SU-DHL-6 (cell line): ENCODE measurements around the gene SPACA4.

Source experiments
- EZH2phosphoT487 ChIP-seq: fragments of 200-600 bp; sonication (generic), shearing (Covaris generic); conservative IDR thresholded peaks from 2 replicates; pipeline ENCODE4 v1.6.1; 2018; ENCODE audit warnings: mild to moderate bottlenecking, antibody characterized with exemption, low read length, moderate library complexity, mixed read lengths
- TF ChIP-seq, protein P1 (sequence below): fragments of 200-600 bp; sonication (generic); IDR thresholded peaks from one replicate; pipeline ENCODE4 v1.5.1; 2017; ENCODE audit warnings: antibody characterized with exemption, mild to moderate bottlenecking, low read length, moderate library complexity; ENCODE audit not compliant: insufficient read depth, poor library complexity, severe bottlenecking

DNA sequence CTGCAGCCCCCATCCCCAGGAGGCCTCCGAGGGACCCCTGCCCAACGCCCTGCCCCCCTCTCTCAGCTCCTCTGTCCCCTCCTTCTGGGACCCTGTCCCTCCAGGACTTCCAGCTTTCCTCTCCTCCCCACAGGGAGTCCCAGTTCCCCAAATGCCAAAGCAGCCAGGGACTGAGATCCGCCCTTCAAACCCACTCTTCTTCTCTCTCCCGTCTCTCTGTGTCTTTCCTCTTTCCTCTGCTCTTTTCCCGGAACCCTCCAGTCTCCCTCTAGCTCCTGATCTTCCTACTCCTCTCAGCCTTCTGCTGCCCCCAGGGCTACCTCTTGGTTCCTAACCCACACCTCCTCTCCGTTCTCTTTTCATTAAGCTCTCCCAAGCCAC is 39.1 kb downstream of the SPACA4 start:
- TF ChIP-seq, protein P1, sequence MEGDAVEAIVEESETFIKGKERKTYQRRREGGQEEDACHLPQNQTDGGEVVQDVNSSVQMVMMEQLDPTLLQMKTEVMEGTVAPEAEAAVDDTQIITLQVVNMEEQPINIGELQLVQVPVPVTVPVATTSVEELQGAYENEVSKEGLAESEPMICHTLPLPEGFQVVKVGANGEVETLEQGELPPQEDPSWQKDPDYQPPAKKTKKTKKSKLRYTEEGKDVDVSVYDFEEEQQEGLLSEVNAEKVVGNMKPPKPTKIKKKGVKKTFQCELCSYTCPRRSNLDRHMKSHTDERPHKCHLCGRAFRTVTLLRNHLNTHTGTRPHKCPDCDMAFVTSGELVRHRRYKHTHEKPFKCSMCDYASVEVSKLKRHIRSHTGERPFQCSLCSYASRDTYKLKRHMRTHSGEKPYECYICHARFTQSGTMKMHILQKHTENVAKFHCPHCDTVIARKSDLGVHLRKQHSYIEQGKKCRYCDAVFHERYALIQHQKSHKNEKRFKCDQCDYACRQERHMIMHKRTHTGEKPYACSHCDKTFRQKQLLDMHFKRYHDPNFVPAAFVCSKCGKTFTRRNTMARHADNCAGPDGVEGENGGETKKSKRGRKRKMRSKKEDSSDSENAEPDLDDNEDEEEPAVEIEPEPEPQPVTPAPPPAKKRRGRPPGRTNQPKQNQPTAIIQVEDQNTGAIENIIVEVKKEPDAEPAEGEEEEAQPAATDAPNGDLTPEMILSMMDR, result no peak
- no peak for TF ChIP-seq EZH2phosphoT487
